Fibroblast of skin of left quadriceps (primary cell): ENCODE data around the gene COLQ.

Source experiments
- DNase-seq, 2 experiments: peaks; one replicate each; pipeline ENCODE4 v3.0.0-alpha.2; 2013; ENCODE audit warnings: low read depth in 2 of 2

COLQ gene

DNA sequence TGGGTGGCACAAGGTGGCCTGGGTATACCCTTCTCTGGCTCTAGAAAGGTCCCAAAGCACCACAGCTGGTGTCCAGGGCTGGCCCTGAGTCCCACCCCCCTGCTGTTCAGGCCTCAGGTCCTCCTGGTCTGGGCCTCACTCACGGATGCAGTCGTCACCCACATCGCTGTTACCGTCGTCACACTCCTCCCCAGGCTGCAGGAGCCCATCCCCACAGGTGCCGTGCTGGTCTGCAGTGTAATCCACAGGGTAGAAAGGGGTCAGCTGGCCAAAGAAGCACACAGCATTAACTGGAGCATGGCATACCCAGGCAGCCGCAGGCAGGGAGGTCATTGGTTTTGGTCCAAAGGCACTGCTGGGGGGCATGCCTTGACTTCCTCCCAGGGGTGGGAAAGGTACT lies 65.8 kb downstream of the COLQ start:
- no peak for DNase-seq

DNA sequence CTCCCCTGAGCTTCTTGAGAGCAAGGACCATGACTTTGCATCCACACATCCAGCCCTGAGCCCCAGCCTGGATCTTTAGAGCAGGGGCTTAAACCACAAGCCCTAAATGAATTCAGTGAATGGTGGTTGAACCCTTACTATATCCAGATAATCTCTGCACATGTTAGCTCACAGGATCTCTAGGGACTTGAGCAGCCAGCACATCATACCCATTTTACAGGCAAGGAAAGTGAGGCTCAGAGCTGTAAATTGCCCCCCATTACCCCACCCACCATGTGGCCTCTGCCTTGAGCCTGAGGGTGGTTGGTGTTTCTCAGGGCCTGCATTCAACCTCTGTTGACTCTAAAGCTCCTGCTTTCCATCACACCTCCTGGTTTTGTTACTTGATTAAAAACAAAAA lies 66.5 kb downstream of the COLQ start:
- DNase-seq = no peak

GRCh38 chr3:15453991-15454625 lies 67.4 kb downstream of the COLQ start:
- DNase-seq = no peak

- DNase-seq = no peak
Measured at GRCh38 chr3:15453501-15453900, 68.0 kb downstream of the COLQ start.

GRCh38 chr3:15452961-15453360 lies 68.5 kb downstream of the COLQ start:
- no peak for DNase-seq

DNA sequence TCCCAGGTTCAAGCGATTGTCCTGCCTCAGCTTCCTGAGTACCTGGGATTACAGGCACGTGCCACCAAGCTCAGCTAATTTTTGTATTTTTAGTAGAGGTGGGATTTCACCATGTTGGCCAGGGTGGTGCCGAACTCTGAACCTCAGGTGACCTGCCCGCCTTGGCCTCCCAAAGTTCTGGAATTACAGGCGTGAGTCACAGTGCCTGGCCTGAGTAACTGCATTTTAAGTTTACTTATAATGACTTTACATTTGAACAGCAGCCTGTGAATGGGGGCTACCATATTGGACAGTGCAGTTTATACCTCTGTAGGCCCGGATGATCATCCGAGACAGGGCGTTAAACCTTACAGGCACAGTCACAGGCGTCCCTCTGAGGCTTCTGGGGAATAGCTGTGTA lies 69.3 kb downstream of the COLQ start:
- no peak for DNase-seq

GRCh38 chr3:15451216-15452113 lies 70.0 kb downstream of the COLQ start:
- no peak for DNase-seq

- no peak for DNase-seq
Measured at GRCh38 chr3:15450438-15451215, 70.9 kb downstream of the COLQ start.

GRCh38 chr3:15449489-15450224 lies 71.8 kb downstream of the COLQ start:
- no peak for DNase-seq

- DNase-seq = no peak
Measured at GRCh38 chr3:15443826-15444524, 77.5 kb downstream of the COLQ start.

- no peak for DNase-seq
Measured at GRCh38 chr3:15440891-15441290, 80.6 kb downstream of the COLQ start.

DNA sequence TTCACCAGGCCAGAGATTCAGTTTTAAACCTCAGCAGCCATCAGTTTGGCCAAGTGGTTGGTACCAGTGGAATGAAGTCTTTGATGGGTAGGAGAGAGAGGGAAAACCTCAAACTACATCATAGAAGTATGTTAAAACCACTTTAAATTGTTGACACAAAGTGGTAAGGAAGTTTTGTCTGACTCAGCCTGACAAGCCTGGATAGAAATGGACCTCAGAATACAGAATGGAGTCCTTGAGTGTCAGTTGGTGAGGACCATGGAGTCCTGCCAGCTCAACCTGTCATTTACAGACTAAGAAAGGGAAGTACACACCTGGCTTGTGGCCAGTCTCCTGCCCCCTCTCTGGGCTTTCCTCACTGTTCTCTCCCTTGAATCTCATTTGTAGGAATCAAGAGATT lies 82.0 kb downstream of the COLQ start:
- DNase-seq = no peak

DNA sequence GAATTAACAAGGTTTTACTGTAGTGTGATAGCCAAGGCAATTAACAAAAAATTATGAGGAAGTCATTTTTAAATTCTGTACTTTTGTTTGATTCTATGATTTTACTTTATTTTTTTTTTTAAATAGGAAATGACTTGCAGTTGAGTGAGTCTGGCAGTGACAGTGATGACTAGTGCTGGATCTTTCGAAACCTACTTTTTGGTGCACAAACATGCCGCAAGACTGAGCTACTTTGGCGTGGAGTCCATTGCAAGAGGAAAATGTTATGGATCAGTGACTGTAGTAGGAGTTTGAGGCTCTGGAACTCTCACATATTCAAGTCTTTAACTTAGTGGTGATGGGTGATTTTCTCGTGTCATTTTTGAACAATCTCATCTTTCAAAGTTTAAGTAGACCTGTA lies 82.5 kb downstream of the COLQ start:
- no peak for DNase-seq

GRCh38 chr3:15436246-15436645 lies 85.3 kb downstream of the COLQ start:
- no peak for DNase-seq

GRCh38 chr3:15434756-15435155 lies 86.8 kb downstream of the COLQ start:
- DNase-seq = no peak

DNA sequence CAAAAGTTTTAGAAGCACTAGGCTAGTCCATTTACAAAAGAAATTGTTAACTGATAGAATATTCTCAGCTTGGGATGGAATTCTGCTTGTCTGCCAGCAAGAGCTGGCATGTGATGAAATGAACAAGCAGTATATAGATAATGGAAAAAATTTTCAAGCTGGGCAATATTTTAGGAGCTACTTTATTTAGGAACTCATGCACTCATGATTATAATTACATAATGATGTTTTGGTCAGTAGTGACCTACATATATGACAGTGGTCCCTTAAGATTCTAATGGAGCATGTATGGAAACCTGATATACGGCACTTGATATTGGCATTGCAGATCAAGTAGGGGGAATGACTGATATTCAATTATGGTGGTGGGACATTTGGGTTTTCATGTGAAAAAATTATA lies 88.0 kb downstream of the COLQ start:
- no peak for DNase-seq

DNA sequence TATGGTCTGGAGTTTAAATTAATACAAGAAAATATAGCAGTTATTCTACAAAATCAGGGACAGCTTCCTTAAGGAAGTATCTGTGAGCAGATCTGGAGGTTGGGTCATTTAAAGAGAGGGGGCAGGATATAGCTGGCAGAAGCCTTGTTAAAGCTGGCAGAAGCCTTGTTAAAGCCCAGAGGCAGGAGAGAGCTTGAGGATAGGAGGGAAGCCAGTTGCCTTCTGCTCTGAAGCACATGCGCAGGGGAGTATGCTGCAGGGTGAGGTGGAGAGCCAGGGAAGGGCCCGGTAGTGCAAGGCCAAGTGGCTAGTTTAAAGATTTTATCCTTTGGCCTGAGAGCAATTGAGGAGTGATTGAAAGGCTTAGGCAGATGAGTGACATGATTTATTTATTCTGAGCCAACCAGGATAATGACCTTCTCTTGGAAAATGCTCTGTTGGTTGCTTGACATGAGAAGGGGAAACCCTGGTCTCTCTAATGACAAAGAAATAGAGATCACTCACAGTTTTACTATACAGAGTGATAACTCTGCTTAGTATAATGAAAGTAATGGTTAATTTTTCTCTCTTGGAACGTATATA lies 90.2 kb downstream of the COLQ start:
- no peak for DNase-seq

GRCh38 chr3:15430624-15431023 lies 90.9 kb downstream of the COLQ start:
- no peak for DNase-seq

DNA sequence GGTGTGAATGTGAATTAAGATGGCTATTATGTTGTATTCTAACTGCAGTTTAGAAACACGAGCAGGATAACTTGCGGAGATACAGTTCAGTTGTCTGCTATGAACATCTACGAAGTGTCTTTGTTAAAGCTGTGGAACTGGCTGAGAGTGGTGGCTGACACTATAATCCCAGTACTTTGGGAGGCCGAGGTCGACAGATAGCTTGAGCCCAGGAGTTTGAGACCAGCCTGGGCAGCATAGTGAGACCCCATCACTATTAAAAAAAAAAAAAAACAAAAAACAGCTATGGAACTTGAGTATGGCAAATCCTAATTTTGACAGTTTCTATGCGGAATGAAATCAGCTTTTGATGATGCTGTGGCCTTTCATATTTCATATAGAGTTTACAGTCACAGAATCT lies 92.4 kb downstream of the COLQ start:
- DNase-seq = no peak

- DNase-seq = no peak
Measured at GRCh38 chr3:15428539-15428938, 93.0 kb downstream of the COLQ start.

GRCh38 chr3:15427981-15428380 lies 93.5 kb downstream of the COLQ start:
- no peak for DNase-seq
